Sigmoid colon (tissue), 4 donors: ENCODE measurements around the gene STAT5A.

ENCODE experiments used
- EP300 ChIP-seq, 4 donors: sonication (generic); formaldehyde crosslinking; IDR thresholded peaks; one replicate each; pipeline ENCODE4 v1.6.1; 2017; ENCODE audit warnings: antibody characterized with exemption in 4 of 4
- POLR2A ChIP-seq, 2 donors: fragments of 450-650 bp; IDR thresholded peaks; one replicate each; pipeline ENCODE4 v1.6.1; 2016; ENCODE audit warnings: antibody characterized with exemption in 2 of 2, mild to moderate bottlenecking in 2 of 2, moderate library complexity in 2 of 2
- TF ChIP-seq, protein P1 (sequence below), 4 experiments: fragments of 450-650 bp in 3 of 4; fragments of 200-600 bp in 1 of 4; IDR thresholded peaks; one replicate each; pipeline ENCODE4 v1.5.1; 2016 to 2019; ENCODE audit warnings: antibody characterized with exemption in 4 of 4, mild to moderate bottlenecking in 3 of 4, moderate library complexity in 2 of 4

- TF ChIP-seq, protein P1, sequence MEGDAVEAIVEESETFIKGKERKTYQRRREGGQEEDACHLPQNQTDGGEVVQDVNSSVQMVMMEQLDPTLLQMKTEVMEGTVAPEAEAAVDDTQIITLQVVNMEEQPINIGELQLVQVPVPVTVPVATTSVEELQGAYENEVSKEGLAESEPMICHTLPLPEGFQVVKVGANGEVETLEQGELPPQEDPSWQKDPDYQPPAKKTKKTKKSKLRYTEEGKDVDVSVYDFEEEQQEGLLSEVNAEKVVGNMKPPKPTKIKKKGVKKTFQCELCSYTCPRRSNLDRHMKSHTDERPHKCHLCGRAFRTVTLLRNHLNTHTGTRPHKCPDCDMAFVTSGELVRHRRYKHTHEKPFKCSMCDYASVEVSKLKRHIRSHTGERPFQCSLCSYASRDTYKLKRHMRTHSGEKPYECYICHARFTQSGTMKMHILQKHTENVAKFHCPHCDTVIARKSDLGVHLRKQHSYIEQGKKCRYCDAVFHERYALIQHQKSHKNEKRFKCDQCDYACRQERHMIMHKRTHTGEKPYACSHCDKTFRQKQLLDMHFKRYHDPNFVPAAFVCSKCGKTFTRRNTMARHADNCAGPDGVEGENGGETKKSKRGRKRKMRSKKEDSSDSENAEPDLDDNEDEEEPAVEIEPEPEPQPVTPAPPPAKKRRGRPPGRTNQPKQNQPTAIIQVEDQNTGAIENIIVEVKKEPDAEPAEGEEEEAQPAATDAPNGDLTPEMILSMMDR (IDR thresholded peaks at IDR 0.05) = no peak
- no peak for TF ChIP-seq POLR2A (IDR thresholded peaks at IDR 0.05)
- no peak for TF ChIP-seq EP300 (IDR thresholded peaks at IDR 0.05)
These were observed 23.7 kb downstream of the STAT5A start for GRCh38 chr17:42312035-42312284.
